ENCODE results near the gene EFCAB6. TPM values are rescaled to one million over a fixed set of nuclear protein-coding genes. Genes with fewer than 3 reads are reported as not detected.

Gene EFCAB6
- total RNA-seq, 4 donors from 2014 or later, result 1.2 to 4.0 (median 3.0) TPM

GRCh38 chr22:43819421-43819921 lies 7.4 kb upstream of the EFCAB6 start:
- intact Hi-C loops (cut with DNase I), result loop anchor here (10.0 kb wide), 1 partner anchor 135 kb away; the partner anchor contains the start of gene SAMM50
- H3K9me3 ChIP-seq, result no peaks in the 10 kb centered on the region
- TF ChIP-seq POLR2A (IDR thresholded peaks at IDR 0.05; ENCODE audit: low read depth) (no peak), POLR2AphosphoS5 (IDR thresholded peaks at IDR 0.05) (no peak), CTCF (IDR thresholded peaks at IDR 0.05) (no peak), EP300 (IDR thresholded peaks at IDR 0.05) (no peak)
- H3K27ac ChIP-seq (replicated peaks in 1 of 4), result no peak overlapping the region
- 89% methylated on average over 12 of the region's 12 CpGs for WGBS
- no peaks in the 10 kb centered on the region for H3K36me3 ChIP-seq
- no peak for DNase-seq (ENCODE audit: extremely low spot score)
- H3K4me1 ChIP-seq, result no peaks in the 10 kb centered on the region
- peaks cover 0 to 53% (median 0%) of the 10 kb centered on the region in 4 donors for H3K27me3 ChIP-seq
- no peak overlapping the region for H3K4me3 ChIP-seq

- 80% methylated on average over 9 of the region's 11 CpGs for WGBS
- intact Hi-C loops (cut with DNase I), result loop anchor here (10.0 kb wide), 1 partner anchor 136 kb away; the partner anchor contains the start of gene SAMM50
- H3K27me3 ChIP-seq, result peaks cover 0 to 48% (median 0%) of the 10 kb centered on the region in 4 donors
- TF ChIP-seq CTCF (IDR thresholded peaks at IDR 0.05) (no peak), EP300 (IDR thresholded peaks at IDR 0.05) (no peak), POLR2AphosphoS5 (IDR thresholded peaks at IDR 0.05) (no peak), POLR2A (IDR thresholded peaks at IDR 0.05; ENCODE audit: low read depth) (no peak)
- no peaks in the 10 kb centered on the region for H3K4me1 ChIP-seq
- no peak overlapping the region for H3K27ac ChIP-seq (replicated peaks in 1 of 4)
- H3K4me3 ChIP-seq, result no peak overlapping the region
- no peaks in the 10 kb centered on the region for H3K9me3 ChIP-seq
- no peaks in the 10 kb centered on the region for H3K36me3 ChIP-seq
- no peak for DNase-seq (ENCODE audit: extremely low spot score)
Observed at GRCh38 chr22:43818981-43819380, 6.9 kb upstream of the EFCAB6 start.

- H3K36me3 ChIP-seq, result no peaks in the 10 kb centered on the region
- peaks cover 0 to 35% (median 0%) of the 10 kb centered on the region in 4 donors for H3K27me3 ChIP-seq
- H3K4me3 ChIP-seq, result no peak overlapping the region
- H3K4me1 ChIP-seq, result peaks cover 8 to 12% (median 10%) of the 10 kb centered on the region in 4 donors
- intact Hi-C loops (cut with DNase I), result loop anchor here (10.0 kb wide), 1 partner anchor 137 kb away; the partner anchor contains the start of gene SAMM50
- WGBS, result 95% methylated on average over 9 of the region's 9 CpGs
- H3K9me3 ChIP-seq, result no peaks in the 10 kb centered on the region
- no peak for TF ChIP-seq EP300 (IDR thresholded peaks at IDR 0.05)
- no peak for DNase-seq (ENCODE audit: extremely low spot score)
- H3K27ac ChIP-seq (replicated peaks in 1 of 4), result no peak overlapping the region
Observed at GRCh38 chr22:43817402-43817801, 5.3 kb upstream of the EFCAB6 start.

- no peaks in the 10 kb centered on the region for H3K9me3 ChIP-seq
- intact Hi-C loops (cut with DNase I), result loop anchor here (10.0 kb wide), 1 partner anchor 141 kb away; the partner anchor contains the start of gene SAMM50
- H3K4me3 ChIP-seq, result no peak overlapping the region
- no peaks in the 10 kb centered on the region for H3K36me3 ChIP-seq
- peaks cover 14 to 23% (median 19%) of the 10 kb centered on the region in 4 donors for H3K4me1 ChIP-seq
- no peak for TF ChIP-seq POLR2A (IDR thresholded peaks at IDR 0.05; ENCODE audit: low read depth)
- no peak for TF ChIP-seq CTCF (IDR thresholded peaks at IDR 0.05)
- TF ChIP-seq EP300 (IDR thresholded peaks at IDR 0.05), result no peak
- TF ChIP-seq POLR2AphosphoS5 (IDR thresholded peaks at IDR 0.05), result no peak
- peaks cover 0 to 3% (median 0%) of the 10 kb centered on the region in 4 donors for H3K27me3 ChIP-seq
- no peak for DNase-seq (ENCODE audit: extremely low spot score)
- 93% methylated on average over 5 of the region's 5 CpGs for WGBS
- no peak overlapping the region for H3K27ac ChIP-seq (replicated peaks in 1 of 4)
Observed at GRCh38 chr22:43814264-43814663, 2.2 kb upstream of the EFCAB6 start.

GRCh38 chr22:43812890-43813289 lies 785 bp upstream of the EFCAB6 start:
- intact Hi-C loops (cut with DNase I), result loop anchor here (10.0 kb wide), 1 partner anchor 142 kb away; the partner anchor contains the start of gene SAMM50
- whole genome bisulfite sequencing, result 25% methylated on average over 5 of the region's 6 CpGs

More at GRCh38 chr22:43812890-43813289, 785 bp upstream of the EFCAB6 start:
- no peaks in the 10 kb centered on the region for H3K27me3 ChIP-seq
- H3K36me3 ChIP-seq, result no peaks in the 10 kb centered on the region
- no peaks in the 10 kb centered on the region for H3K9me3 ChIP-seq
- H3K4me3 ChIP-seq, result peak overlapping the region; percentile 78 to 95 (median 89)
- H3K4me1 ChIP-seq, result peaks cover 14 to 23% (median 19%) of the 10 kb centered on the region in 4 donors
- DNase-seq (ENCODE audit: extremely low spot score), result no peak
- peak overlapping the region; percentile 72 to 88 (median 78) for H3K27ac ChIP-seq (replicated peaks in 1 of 4)
- TF ChIP-seq CTCF (IDR thresholded peaks at IDR 0.05), result no peak
- no peak for TF ChIP-seq POLR2A (IDR thresholded peaks at IDR 0.05; ENCODE audit: low read depth)
- TF ChIP-seq POLR2AphosphoS5 (IDR thresholded peaks at IDR 0.05), result no peak
- TF ChIP-seq EP300 (IDR thresholded peaks at IDR 0.05), result no peak
